ENCODE data around the gene ZFYVE27.

GRCh38 chr10:97703398-97704067 lies 33.4 kb upstream of the ZFYVE27 start:
- TF ChIP-seq CTCF (conservative IDR thresholded peaks at IDR 0.05) (no peak), ZFX (IDR thresholded peaks at IDR 0.05) (no peak)
